GM06990 (cell line): ENCODE results near the gene SPTBN4.
A peak's percentile ranks its signal among the peaks of the same experiment; 100 is the strongest.

ENCODE experiments used
- DNase-seq: peaks from one replicate; pipeline ENCODE4 v3.0.0-alpha.2; 2011; ENCODE audit not compliant: insufficient read length; ENCODE audit errors: extremely low read depth
- H3K27me3 ChIP-seq: replicated peaks from 2 replicates; pipeline ENCODE4 v1.6.0; 2011; ENCODE audit warnings: low read length; ENCODE audit not compliant: control insufficient read depth, insufficient read depth
- H3K36me3 ChIP-seq: 2 replicates; pipeline ENCODE4 v1.5.1; 2011; ENCODE audit warnings: low read length; ENCODE audit not compliant: control insufficient read depth, insufficient read depth
- H3K4me3 ChIP-seq: replicated peaks from 2 replicates; pipeline ENCODE4 v1.5.1; 2011; ENCODE audit warnings: low read depth, mild to moderate bottlenecking, control low read depth, low read length
- CTCF ChIP-seq: IDR thresholded peaks from 2 replicates; pipeline ENCODE4 v1.5.1; 2011; ENCODE audit warnings: low read length, control low read depth, mild to moderate bottlenecking, inconsistent platforms; ENCODE audit not compliant: insufficient read depth, poor library complexity, severe bottlenecking

The SPTBN4 gene

GRCh38 chr19:40420451-40420765 is 46.4 kb upstream of the SPTBN4 start:
- Histone ChIP-seq H3K27me3 (no peaks in the 10 kb centered on the region), H3K36me3 (peaks cover 8% of the 10 kb centered on the region), H3K4me3 (peak overlapping the region; percentile 77)
- no peak for DNase-seq
- no peak for TF ChIP-seq CTCF

GRCh38 chr19:40420766-40421765 is 45.7 kb upstream of the SPTBN4 start:
- H3K27me3 ChIP-seq = no peaks in the 10 kb centered on the region
- H3K4me3 ChIP-seq = peak overlapping the region; percentile 77
- DNase-seq = peak; percentile 88
- peak; percentile 98 for TF ChIP-seq CTCF
- H3K36me3 ChIP-seq = peaks cover 8% of the 10 kb centered on the region

- Histone ChIP-seq H3K27me3 (no peaks in the 10 kb centered on the region), H3K4me3 (no peak overlapping the region), H3K36me3 (peaks cover 8% of the 10 kb centered on the region)
- TF ChIP-seq CTCF = no peak
- no peak for DNase-seq
Measured at GRCh38 chr19:40421993-40422747, 44.6 kb upstream of the SPTBN4 start.

GRCh38 chr19:40422748-40423566 is 43.8 kb upstream of the SPTBN4 start:
- TF ChIP-seq CTCF = no peak
- H3K36me3 ChIP-seq = peaks cover 8% of the 10 kb centered on the region
- no peaks in the 10 kb centered on the region for H3K27me3 ChIP-seq
- H3K4me3 ChIP-seq = no peak overlapping the region
- DNase-seq = no peak

GRCh38 chr19:40423938-40424337 is 42.9 kb upstream of the SPTBN4 start:
- DNase-seq = no peak
- no peak for TF ChIP-seq CTCF
- Histone ChIP-seq H3K36me3 (peaks cover 8% of the 10 kb centered on the region), H3K4me3 (peak overlapping the region; percentile 95; the same call in 1 of the 2 replicates), H3K27me3 (no peaks in the 10 kb centered on the region)
